HG03342 (cell line): ENCODE measurements around the gene CNDP1.
"Not testable (repeated sequence)": the region's sequence is repeated elsewhere in the genome, so short reads cannot be mapped to it uniquely, and the experiment has no call there.

Experiments used
- ATAC-seq: cut with Tn5 transposase; IDR thresholded peaks from one replicate; pipeline ENCODE4 v1.9.1; 2021; ENCODE audit warnings: mild to moderate bottlenecking, moderate library complexity; ENCODE audit not compliant: unreplicated experiment

The CNDP1 gene, protein sequence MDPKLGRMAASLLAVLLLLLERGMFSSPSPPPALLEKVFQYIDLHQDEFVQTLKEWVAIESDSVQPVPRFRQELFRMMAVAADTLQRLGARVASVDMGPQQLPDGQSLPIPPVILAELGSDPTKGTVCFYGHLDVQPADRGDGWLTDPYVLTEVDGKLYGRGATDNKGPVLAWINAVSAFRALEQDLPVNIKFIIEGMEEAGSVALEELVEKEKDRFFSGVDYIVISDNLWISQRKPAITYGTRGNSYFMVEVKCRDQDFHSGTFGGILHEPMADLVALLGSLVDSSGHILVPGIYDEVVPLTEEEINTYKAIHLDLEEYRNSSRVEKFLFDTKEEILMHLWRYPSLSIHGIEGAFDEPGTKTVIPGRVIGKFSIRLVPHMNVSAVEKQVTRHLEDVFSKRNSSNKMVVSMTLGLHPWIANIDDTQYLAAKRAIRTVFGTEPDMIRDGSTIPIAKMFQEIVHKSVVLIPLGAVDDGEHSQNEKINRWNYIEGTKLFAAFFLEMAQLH

DNA sequence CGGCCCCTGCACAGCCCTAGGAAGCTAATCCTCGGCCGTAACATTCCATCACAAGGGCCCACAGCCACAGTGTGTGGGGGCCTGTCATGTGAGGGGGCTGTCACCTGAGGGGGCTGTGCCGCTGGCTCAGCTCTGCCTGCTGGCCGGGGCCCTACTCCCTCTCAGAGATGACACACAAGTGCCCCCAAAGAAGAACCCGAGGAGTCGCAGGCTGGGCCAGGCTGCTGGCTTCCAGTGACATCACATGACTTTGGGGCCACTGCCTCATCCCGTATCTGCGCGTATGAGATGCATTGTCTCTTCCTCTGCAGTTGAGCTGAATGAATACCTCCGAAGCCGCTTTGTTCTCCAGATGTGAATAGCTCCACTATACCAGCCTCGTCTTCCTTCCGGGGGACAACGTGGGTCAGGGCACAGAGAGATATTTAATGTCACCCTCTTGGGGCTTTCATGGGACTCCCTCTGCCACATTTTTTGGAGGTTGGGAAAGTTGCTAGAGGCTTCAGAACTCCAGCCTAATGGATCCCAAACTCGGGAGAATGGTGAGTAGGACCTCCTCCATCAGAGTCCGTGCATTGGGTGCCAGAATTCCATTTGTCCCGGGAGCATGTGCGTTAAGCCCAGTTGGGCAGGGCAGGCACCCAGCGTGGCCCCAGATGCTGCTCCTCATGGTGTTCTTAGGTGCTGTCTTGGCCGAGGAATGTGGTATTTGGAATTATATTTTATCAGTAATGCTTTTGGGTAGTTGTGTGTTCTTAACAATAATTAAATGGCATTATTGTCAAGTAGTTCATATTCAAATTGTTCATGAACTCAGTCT lies at the start of gene CNDP1:
CNDP1 (plus strand) TSS at position 351 of the 820 bp plus-strand sequence; CDS start at position 519, 168 bp downstream.
- no peak for ATAC-seq

DNA sequence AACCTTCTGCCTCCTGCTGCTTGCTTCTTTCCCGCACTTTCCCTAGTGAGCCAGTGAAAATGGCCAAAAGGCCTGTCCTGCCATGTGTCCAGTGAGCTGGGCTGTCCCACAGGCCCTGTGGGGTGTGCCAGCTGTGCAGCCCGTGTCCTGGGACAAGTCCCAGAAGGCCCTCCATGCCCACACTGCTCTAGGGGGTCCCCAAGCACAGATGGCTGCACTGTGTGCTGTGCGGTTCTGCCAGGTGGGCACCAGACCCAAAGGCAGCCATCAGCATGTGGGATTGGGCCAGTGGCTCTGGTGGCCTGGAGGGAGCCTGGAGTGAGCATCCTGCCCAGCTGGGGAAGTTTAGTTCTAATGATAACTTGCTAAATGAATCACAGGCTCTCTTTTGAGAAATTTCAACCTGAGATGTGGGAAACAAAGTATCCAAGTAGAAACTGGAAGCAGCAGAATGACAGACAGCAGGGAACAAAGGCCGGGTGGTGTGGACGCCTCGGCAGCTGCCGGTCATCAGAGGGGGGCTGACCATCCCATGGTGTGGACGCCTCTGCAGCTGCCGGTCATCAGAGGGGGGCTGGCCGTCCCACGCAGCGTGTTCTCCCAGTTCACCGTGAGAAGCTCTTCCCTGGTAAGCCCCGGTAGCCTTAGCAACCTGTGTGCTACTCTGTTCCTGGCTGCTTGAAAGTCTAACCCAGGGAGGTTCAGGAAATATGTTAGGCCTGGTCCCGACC lies 48.0 kb upstream of the CNDP1 start:
- no peak for ATAC-seq

DNA sequence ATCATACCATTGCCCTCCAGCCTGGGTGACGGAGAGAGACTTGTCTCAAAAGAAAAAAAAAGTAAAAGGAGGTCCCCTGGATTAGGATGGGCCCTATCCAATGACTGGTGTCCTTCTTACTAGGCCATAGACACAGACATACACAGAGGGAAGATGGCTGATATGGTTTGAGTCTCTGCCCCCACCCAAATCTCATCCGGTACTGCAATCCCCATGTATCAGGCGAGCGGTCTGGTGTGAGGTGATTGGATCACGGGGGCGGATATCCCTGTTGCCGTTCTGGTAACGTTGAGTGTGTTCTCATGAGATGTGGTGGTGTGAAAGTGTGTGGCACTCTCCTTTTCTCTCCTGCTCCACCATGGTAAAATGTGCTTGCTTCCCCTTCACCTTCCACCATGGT lies 45.9 kb upstream of the CNDP1 start:
- ATAC-seq: no peak

DNA sequence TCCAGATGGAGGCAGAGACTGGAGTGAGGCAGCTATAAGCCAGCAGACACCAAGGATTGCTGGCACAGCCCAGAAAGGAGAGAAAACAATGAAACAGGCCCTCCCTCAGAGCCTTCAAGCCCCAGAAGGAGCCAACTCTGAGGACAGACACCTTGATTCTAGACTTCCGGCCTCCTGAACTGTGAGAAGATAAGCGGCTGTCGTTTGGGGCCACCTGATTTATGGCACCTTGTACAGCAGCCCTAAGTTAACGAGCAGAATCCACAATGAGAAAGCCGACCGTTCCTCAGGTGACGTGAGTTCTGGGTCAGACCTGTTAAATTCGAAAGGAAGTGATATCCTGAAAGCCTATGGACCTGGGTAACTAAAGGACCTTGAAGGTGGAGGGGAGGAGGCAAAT lies 45.4 kb upstream of the CNDP1 start:
- no peak for ATAC-seq

DNA sequence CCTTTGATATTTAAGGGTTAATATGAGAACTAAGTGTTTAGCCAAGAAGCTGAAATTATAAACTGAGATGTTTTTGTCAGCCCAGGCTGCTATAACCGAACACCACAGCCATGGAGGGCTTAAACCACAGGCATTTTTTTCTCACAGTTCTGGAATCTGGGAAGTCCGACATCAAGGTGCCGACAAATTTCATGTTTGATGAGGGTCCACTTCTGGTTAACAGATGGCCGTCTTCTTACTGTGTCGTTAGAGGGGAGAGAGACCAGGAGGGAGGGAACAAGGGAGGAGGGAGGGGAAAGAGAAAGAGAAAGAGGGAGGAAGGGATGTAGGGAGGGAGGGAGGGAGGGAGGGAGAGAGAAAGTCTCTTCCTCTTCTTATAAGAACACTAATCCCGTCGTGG lies 44.6 kb upstream of the CNDP1 start:
- ATAC-seq: no peak

DNA sequence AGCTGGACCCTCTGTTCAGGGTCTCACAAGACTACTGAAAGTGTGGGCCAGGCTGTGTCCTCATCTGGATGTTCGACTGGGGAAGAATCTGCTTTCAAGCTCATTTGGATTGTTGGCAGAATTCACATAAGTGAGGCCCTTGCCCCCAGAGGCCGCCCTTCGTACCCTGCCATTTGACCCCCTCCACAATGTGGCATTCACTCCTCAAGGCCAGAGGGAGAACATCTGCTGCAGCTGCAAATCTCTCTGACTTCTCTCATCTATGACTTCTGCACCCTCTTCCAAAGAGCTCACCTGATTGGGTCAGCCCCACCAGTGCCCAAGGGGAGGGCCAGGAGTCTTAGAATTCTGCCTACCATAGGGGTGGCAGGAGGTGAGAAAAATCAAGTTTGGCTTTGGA lies 42.0 kb upstream of the CNDP1 start:
- no peak for ATAC-seq

DNA sequence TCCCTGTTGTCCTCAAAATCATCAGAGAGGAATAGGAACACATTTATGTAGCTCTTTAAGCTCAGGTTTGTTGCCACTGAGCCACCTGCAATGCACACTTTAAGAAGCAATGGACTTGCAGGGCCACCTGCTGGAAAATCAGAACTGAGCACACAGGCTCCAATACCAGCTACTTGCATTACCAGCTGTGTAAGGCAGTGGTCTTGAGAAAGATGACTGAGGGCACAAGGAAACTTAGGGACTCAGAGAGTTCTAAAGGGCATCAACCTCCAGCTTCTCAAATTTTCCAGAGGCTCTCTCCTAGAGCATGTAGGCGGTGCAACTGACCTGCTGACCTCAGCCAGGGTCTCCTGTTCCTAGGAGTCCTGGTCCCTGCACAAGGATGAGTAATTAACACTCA lies 40.6 kb upstream of the CNDP1 start:
- peak; percentile 30 for ATAC-seq

DNA sequence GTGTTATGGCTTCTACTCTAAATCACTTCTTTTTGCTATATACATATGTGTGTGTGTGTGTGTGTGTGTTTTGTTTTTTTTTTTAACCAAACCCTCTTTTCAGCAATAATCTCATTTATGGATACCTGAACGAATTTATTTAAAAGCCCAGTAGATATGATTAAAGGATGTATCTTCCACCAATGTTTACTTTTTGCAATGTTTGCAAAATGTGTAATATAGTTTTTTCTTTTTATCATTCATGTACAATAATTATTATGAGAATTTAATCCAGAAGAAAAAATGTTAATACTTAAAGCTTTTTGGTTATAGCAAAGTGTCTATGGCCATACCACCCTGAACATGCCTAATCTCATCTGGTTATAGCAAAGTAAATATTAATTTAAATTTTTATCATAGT lies 39.8 kb upstream of the CNDP1 start:
- no peak for ATAC-seq

DNA sequence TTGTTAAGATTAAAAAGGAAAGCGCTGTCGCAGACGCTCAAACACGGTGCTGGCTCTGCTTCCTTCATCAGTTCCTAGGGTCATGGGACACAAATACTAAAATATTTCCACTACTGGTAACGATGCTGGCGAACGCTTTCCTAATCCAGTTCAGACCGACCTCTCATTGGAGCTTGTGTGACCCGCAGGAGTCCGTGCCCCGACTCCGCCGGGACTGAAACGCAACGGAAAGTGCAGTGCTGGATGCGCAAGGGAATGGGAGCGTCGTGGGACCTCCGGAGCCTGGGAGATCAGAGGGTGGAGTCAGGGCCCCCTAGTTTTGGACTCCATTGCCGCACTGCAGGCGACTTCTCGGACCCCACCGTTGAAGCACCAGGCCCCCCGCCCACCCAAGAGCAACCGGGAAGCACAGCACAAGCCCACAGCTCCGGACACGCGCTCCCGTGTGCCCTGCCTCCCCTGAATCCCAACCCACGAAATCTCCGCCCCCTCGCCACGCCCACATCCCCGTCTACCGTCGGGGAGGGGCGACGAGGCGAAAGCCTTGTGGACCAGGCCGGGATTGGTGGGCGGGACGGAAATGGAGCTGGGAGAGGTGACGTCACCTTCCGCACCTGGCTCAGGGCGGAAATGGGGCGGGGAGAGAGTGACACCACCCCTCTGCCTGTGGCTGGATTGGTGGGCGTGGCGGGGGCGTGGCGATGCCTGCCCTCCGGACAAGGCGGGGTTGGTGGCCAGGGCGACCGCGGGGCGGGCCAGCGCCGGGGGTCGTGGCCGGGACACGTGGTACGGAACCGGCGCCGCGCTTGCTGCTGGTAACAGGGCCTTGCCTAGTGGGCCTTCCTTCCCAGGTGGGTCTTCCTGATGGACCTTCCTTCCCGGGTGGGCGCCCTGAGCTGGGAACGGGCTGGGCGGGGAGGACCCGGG lies 38.5 kb upstream of the CNDP1 start, which contains the start of gene CNDP2:
CNDP2 (plus strand) TSS at position 783 of the 927 bp plus-strand sequence. CDS start 3,611 bp downstream, outside the sequence.
- ATAC-seq: peak; percentile 68

DNA sequence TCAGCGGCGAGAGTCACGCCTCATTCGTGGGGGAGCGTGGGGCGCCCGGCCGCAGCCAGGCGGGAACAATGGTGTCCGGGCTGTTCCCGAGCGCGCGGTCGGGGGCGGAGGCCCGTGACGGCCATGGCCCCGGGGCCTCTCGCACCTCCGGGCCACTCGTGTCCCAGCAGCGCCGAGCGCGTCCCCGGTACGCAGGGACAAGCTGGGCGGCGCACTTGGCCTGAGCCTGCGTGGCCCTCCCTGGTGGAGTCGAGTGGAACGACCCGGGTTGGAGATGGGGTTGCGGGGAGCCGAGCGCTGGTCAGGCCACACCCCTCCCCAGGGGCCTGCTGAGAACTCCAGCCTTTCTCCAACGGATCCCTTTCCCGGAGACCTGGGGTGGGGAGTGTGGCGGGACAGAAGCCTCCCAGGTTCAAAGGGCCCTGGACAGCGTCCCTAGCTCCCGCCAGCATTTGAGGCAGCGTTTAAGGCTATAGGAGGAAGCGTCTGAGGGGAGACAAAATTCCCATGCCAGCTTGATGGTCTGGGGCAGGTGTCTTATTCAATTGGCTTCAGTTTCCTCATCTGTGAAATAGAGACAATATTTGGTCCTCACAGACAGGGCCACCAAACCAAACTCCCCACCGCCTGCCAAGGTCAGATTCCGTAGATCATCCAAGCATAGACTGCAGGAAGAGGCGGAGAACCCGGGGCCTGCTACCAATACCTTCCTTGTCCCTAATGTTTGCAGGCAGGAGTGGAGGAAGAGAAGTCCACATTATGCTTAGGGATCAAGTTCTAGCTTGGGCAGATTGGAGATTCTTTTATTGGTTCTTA lies 37.6 kb upstream of the CNDP1 start:
- ATAC-seq: peak; percentile 24

DNA sequence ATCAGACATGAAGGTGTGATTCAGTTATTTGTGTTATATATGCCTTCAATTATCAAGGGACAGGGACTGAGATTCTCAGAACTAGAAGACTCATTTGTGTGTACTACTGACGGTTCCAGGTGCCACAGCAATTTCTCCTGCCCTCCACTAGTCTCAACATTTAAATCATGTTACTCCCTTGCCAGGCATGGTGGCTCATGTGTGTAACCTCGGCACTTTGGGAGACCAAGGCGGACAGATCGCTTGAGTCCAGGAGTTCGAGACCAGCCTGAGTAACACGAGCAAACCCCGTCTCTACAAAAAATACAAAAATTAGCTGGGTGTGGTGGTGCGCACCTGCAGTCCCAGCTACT lies 37.0 kb upstream of the CNDP1 start:
- ATAC-seq: no peak

DNA sequence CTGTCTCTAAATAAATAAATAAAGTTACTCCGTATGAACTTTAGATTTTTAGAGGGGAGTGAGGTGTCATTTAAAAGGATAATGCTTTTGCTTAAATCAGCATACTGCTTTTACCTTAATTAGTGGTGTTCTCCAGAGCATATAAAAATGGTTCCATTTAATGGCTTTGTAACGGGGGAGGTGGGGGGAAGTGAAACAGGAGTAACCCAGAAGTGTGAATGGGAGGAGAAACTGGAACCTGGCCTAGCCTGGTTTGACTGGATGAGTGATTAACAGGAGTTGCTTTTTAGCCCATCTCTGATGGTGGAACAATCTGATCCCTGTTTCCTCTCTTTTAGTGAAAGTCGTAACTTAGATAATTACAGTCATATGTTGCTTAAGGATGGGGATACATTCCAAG lies 36.5 kb upstream of the CNDP1 start:
- ATAC-seq: no peak

DNA sequence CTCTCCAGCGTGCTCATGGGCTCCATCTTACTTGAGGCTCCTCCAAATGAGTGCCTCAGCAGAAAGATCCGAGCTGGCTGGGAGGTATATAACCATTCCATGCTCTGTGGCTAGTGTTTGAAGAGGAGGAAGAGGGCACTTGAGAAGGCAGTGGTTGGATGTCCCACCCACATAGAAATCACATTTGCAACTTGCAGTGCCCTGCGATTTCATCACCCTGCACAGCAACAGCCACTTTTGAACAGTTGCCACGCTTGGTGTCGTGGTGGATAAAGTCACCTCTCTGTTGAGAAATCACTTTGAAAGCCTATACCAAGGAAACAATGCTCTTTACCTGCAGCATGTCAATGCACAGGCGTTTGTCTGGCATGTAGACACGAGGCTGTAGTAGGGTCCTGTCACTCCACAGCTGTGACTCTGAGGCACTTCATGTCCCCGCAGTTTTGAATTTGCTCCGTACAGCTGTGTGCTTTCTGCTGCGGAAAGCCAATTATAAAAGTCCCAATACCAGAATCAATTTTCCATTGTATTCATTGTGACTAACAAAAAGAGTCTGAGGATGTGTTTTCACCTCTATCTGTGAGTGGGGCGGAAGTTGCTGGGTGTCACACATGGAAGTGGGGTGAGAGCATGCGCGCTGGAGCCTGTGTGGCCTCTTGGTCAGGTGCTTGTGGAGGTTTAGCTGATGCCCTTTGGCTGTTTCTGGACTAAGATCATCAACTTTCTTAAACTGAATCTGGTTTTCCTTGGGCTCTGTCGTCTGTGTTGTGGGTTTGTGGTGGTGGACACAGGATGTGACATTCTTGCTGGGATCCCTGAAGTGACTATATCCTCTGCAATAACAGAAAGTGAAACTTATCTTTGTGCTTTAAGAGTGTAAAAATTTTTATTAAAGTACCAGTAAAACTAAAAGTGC lies 35.3 kb upstream of the CNDP1 start:
- ATAC-seq: peak; percentile 36

DNA sequence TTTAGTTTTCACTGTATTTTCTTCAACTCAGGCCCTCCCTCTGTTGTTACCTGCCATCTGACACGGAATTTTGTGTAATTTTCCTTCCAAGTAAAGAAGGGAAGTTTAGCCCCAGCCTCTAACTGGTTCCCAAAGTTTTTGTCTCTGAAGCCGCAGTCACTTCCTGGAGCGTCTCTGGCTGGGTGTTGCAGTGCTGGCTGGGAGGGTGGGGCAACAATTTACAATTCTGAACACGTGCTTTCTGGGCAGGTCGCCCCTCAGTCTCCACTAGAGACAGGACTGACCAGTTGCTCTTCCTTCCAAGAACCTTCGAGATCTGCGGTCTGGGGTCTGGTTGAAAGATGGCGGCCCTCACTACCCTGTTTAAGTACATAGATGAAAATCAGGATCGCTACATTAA lies 34.7 kb upstream of the CNDP1 start:
- peak; percentile 44 for ATAC-seq

DNA sequence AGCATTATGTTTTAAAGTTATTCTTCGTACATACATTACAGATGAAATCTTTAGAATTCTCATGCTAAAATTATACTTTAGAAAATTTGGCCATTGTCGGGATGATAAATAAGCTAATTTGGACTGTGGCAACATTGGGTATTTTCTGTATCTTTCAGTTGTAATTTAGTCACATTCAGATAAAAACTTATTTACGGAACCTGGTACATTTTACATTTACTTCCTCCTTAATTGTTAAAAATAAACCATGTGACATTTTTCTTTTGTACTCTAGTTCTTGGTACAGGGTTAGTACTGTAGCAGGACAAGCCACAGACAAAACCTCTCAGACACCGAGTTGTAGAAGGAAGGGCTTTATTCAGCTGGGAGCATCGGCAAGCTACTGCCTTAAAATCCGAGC lies 33.9 kb upstream of the CNDP1 start:
- ATAC-seq: no peak

DNA sequence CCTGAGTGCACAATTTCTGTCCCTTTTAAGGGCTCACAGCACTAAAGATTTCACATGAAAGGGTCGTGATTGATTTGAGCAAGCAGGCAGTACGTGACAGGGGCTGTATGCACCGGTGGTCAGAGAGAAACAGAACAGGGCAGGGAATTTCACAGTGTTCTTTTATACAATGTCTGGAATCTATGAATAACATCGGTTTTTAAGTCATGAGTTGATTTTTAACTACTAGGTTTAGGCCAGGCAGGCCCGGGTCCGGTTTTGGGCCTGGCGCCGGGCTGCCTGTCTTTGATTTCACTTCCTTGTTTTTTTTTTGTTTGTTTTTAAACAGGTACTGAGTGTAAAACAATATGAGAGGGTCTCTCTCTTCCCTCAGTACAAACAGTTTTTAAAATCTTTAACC lies 33.5 kb upstream of the CNDP1 start:
- ATAC-seq: not testable (repeated sequence)

DNA sequence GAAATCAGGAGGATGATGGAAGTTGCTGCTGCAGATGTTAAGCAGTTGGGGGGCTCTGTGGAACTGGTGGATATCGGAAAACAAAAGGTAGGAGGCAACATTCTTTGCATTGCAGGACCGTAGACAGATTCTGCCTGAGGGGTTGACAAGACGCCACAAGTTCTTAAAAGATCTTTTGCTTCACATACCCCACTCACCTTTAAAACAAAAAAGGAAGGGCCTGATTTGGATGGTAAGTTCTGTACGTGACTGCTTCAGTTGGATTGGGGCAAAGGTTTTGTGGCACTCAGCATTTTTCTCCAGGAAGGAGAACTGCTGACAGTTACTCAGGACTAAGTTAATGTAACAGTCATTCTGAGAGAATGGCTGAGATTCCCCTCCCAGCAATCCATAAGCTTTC lies 32.9 kb upstream of the CNDP1 start:
- ATAC-seq: no peak

DNA sequence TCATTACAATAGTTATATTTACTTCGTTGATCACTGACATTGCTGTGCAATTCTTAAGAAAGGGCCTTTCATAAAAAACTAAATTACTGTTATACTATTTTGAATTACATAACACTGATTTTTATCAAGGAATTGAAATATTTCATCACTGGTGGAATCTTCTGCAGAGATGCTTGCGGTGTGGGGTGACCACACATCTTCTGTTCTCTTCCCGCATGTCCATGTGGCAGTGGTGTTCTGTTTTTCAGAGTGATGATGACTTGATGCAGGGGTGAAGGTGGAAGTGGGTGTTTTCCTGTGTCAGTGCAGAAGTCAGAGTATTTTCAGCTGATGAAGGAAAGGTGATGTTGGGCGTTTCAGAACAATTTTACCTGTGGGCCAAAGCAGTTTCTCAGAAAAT lies 31.2 kb upstream of the CNDP1 start:
- no peak for ATAC-seq
